Hepatic stellate cell (primary cell): ENCODE data around the gene CGB2.
"Not testable (repeated sequence)": the region's sequence is repeated elsewhere in the genome, so short reads cannot be mapped to it uniquely, and the experiment has no call there.

Experiments used
- DNase-seq: peaks from one replicate; pipeline ENCODE4 v3.0.0; 2011; ENCODE audit warnings: low spot score

CGB2 gene

DNA sequence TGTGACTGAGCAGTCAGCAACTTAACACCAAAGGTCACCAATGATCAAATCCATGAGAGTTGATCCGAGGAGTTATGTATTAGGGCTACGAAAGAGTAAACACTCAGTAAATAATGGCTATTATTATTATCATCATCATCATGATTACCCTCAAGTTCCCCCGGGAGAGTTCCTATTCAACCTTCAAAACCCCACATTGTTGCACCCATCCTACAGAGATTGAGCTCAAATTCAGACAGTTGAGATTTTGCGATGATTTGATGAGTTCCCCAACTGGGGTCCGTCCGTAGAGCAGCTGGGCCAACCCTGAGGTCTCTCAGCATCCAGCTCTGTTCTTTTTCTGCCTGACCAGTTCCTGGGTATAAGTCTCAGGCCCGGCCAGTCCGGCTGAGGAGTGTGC is 6.4 kb downstream of the CGB2 start:
- not testable (repeated sequence) for DNase-seq

DNA sequence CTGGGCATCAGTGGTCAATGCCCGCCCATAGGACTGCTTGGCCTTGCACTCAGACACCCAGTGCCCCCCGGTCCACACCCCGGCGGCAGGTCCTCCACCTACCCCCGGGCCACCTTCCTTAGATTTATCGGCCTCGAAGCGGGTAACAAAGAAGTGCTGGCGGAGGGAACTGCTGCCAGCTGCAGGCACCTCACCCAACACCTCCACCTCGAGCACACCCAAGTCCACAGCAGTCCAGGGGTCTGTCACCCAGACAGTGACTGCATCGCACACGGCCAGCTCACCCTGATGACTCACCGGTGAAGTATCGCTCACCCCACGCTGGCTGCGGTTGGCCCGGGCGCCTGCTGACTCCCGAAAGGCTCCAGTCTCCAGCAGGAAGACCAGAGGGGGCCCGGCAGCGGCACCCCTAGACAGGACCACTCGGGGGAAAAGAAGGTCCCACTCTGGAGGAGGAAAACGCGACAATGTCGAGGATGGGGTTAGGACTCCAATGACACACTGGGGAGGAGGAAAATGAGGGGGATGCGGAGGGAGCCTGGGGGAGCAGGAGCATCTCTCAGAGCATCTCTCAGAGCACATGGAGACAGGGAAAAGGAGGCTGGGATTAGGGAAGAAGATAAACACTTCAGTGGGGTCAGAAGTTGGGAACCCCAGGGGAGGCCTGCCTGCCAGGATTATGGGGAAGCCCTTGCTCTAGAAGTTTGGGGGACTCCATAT is 7.0 kb downstream of the CGB2 start:
- DNase-seq: peak; percentile 69

DNA sequence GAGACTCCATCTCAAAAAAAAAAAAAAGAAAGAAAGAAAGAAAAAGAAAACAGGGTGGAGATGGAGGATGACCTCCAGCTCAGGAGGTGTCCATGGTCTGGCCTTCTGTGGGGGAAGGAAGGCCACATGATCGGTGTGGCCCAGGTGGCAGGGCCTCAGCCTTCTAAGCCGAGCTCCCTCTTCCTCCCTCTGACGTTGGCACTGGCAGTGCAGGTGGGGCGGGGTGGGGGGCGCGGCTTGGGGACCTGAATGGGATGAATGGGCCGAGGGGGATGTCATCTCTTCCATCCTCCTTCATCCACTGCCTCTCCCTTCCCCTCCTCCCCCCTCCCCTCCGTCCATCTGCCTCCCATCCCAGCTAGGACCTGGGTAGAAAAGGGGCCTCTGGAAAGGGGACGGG is 8.0 kb downstream of the CGB2 start:
- not testable (repeated sequence) for DNase-seq

DNA sequence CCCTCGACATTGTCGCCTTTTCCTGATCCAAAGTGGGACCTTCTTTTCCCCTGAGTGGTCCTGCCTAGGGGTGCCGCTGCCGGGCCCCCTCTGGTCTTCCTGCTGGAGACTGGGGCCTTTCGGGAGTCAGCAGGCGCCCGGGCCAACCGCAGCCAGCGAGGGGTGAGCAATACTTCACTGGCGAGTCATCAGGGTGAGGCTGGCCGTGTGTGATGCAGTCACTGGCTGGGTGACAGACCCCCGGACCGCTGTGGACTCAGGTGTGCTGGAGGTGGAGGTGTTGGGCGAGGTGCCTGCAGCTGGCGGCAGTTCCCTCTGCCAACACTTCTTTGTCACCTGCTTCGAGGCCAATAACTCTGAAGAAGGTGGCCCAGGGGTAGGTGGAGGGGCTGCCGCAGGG is 10.5 kb downstream of the CGB2 start:
- DNase-seq: no peak

DNA sequence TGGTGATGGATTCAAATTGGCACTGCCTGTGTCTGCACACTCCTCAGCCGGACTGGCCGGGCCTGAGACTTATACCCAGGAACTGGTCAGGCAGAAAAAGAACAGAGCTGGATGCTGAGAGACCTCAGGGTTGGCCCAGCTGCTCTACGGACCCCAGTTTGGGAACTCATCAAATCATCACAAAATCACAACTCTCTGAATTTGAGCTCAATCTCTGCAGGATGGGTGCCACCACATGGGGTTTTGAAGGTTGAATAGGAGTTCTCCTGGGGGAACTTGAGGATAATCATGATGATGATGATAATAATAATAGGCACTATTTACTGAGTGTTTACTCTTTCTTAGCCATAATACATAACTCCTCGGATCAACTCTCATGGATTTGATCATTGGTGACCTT is 11.0 kb downstream of the CGB2 start:
- not testable (repeated sequence) for DNase-seq

DNA sequence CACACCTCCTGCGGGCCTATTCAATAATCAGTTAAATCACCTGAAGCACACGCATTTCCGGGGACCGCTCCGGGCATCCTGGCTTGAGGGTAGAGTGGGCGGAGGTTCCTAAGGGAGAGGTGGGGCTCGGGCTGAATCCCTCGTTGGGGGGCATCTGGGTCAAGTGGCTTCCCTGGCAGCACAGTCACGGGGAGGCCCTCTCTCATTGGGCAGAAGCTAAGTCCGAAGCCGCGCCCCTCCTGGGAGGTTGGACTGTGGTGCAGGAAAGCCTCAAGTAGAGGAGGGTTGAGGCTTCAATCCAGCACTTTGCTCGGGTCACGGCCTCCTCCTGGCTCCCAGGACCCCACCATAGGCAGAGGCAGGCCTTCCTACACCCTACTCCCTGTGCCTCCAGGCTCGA is 11.9 kb downstream of the CGB2 start, which contains the start of gene CGB5:
Gene CGB5, plus strand, starts transcription at position 301 of the 400 bp plus-strand sequence. CDS start 362 bp downstream, outside the sequence.
- not testable (repeated sequence) for DNase-seq

DNA sequence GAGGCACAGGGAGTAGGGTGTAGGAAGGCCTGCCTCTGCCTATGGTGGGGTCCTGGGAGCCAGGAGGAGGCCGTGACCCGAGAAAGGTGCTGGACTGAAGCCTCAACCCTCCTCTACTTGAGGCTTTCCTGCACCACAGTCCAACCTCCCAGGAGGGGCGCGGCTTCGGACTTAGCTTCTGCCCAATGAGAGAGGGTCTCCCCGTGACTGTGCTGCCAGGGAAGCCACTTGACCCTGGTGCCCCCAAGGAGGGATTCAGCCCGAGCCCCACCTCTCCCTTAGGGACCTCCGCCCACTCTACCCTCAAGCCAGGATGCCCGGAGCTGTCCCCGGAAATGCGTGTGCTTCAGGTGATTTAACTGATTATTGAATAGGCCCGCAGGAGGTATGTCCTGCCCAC is 17.3 kb downstream of the CGB2 start, which contains the start of gene CGB8:
Gene CGB8, minus strand, starts transcription at position 101 of the 400 bp plus-strand sequence. CDS start 372 bp downstream, outside the sequence.
- not testable (repeated sequence) for DNase-seq

DNA sequence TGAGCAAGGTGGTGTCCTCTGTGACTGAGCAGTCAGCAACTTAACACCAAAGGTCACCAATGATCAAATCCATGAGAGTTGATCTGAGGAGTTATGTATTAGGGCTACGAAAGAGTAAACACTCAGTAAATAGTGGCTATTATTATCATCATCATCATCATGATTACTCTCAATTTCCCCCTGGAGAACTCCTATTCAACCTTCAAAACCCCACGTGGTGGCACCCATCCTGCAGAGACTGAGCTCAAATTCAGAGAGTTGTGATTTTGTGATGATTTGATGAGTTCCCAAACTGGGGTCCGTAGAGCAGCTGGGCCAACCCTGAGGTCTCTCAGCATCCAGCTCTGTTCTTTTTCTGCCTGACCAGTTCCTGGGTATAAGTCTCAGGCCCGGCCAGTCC is 18.1 kb downstream of the CGB2 start:
- not testable (repeated sequence) for DNase-seq

DNA sequence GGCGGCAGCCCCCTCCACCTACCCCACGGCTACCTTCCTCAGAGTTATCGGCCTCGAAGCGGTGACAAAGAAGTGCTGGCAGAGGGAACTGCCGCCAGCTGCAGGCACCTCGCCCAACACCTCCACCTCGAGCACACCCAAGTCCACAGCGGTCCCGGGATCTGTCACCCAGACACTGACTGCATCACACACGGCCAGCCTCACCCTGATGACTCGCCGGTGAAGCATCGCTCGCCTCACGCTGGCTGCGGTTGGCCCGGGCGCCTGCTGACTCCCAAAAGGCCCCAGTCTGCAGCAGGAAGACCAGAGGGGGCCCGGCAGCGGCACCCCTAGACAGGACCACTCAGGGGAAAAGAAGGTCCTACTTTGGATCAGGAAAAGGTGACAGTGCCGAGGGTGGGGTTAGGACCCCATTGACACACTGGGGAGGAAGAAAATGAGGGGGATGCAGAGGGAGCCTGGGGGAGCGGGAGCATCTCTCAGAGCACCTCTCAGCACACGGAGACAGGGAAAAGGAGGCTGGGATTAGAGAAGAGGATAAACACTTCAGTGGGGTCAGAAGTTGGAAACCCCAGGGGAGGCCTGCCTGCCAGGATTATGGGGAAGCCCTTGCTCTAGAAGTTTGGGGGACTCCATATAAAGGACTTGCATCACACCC is 18.8 kb downstream of the CGB2 start:
- peak; percentile 73 for DNase-seq

DNA sequence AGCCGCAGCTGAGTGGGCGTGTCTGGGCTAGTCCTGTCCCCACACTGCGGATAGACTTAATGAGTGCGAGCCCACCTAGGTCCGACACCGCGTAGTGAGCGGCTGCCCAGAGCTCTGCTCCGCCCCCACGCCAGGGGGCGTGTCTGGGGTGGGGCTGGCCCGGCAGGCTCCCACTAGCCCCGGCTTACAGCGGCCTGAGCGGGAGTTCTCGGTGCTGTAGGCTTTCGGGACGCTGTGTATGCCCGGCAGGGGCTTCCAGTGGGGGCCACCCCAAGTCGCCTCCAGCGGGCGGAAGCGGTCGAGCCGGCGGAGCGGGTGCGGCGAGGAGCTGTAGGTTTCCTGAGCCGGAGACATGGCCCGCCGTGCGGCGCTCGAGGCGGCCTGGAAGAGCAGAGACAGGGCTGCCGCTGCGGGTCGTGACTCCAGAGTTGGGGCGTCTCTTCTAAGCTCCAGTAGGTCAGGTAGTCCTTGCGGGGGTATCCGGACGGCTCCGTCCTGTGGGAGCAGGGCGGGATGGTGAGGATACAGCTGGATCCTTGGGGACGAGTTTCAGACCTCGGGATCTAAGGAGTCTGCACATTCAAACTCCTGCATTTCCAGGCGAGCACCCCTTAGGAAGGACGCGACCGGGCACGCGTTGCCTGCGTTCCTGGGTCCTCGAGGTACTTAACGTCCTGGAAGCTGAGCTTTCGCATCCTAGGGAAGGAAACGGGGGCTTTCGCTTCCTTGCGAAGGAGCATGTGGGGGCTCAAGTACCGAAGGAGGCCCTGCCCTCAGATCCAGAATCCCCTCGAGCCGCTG is 24.6 kb downstream of the CGB2 start:
- peak; percentile 93 for DNase-seq

DNA sequence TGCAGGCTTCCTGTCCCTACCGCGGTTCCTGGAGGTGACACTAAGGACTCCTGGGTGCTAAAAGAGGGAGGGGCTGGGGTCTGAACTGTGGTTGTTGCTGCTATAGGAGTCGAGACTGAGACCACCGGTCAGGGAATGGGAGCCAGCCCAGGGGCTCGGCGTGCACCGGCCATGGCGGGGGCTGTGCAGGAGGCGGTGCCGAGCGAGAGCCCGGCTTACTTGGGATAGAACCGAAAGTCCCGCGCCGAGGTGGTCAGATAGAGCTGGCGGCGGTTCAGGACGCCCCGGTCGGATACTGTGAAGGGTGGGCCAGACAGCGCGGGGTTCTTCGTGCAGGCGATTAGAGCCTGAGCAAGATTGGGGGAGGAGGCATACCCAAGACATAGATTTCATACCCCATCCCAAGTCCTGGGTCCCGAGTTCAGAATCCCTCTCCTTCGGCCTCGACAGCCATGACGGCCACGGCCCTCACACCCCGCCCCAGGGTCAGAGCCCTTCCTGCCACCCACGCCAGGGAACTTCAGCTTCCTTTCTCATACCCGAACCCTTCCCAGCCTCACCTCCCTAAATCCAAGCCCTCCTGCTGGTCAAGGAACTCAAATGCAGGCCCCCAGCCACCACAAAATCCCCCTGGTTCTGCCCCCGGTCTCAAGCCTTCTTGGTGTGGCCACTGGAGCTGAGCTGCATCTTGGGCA is 25.4 kb downstream of the CGB2 start:
- DNase-seq: not testable (repeated sequence)

DNA sequence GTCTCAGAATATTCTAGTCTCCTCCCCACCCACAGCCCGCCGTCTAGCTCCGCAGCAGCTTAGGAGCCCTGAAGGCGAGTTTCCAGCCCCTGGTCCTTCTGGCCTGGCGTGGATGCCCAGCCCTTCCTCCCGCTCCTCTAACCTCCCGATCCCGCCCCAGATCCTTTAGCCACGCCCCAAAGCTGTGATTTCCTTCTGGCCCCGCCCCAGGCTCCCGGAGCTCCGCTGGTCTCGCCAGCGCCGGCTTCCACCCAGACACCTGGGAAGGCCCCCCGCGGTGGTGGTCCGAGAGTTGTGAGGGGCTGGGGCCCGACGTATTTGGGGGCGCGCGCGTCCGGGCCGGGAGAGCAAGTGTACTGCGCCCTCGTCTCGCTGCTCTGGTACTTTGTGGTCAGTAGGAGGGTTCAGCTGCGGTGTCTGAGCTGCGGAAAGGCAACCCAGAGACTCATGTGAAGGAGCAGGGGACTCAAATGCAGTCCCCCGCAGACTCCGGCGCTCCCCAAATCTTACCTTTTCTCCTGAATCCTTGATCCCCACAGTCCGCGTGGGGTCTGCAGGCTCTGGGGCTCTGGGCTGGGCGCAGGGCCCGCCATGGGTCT is 26.0 kb downstream of the CGB2 start, which contains the start of gene CGB7:
Gene CGB7, minus strand, starts transcription at position 114 of the 599 bp plus-strand sequence. CDS start 2,374 bp downstream, outside the sequence.
- DNase-seq: peak; percentile 91

DNA sequence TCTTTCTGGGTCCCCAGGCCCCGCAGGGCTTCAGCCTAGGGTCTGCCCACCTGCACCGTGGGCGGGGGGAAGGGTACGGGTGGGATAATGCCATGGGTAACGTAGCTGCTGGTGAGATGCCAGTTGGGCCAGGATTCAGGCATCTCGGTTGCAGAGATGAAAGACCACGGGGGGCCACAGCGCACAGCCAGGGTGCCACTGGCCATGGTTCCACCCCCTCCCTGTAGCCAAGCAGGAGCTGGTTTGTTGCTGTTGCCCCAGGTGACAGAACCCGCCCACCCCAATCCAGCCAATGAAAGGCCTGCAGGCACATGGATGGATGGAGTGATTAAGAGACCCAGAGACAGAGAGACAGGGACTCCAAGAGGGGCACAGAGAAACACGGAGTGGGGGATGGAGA is 26.9 kb downstream of the CGB2 start:
- no peak for DNase-seq

DNA sequence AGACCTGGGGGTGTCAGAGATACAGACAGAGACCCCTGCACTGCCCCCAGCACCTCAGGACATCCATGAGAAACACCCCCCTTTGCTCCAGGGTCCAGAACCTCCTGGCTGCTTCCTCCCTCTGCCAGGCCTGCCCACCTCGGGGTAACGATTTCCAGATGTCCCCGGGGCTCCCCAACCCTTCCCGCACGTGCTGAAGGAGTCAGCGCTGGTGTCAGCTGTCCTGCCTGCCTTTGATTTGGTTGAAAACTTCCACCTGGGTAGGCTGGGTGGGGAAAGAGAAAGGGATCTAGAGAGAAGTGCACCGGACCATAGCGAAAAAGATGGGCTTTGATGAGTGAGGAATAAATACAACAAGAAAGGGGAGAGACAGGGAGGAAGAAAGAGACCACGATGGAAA is 27.4 kb downstream of the CGB2 start:
- DNase-seq: no peak

DNA sequence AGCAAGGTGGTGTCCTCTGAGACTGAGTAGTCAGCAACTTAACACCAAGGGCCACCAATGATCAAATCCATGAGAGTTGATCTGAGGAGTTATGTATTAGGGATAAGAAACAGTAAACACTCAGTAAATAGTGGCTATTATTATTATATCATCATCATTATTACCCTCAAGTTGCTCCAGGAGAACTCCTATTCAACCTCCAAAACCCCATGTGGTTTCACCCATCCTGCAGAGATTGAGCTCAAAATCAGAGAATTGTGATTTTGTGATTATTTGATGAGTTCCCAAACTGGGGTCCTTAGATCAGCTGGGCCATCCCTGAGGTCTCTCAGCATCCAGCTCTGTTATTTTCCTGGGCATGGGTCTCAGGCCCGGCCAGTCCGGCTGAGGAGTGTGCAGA is 29.3 kb downstream of the CGB2 start:
- no peak for DNase-seq

DNA sequence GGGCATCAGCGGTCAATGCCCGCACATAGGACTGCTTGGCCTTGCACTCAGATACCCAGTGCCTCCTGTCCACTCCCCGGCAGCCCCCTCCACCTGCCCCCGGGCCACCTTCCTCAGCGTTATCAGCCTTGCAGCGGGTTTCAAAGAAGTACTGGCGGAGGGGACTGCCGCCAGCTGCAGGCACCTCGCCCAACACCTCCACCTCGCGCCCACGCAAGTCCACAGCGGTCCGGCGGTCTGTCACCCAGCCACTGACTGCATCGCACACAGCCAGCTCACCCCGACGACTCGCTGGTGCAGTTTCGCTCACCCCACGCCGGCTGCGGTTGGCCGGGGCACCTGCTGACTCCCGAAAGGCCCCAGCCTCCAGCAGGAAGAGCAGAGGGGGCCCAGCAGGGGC is 29.8 kb downstream of the CGB2 start:
- no peak for DNase-seq

DNA sequence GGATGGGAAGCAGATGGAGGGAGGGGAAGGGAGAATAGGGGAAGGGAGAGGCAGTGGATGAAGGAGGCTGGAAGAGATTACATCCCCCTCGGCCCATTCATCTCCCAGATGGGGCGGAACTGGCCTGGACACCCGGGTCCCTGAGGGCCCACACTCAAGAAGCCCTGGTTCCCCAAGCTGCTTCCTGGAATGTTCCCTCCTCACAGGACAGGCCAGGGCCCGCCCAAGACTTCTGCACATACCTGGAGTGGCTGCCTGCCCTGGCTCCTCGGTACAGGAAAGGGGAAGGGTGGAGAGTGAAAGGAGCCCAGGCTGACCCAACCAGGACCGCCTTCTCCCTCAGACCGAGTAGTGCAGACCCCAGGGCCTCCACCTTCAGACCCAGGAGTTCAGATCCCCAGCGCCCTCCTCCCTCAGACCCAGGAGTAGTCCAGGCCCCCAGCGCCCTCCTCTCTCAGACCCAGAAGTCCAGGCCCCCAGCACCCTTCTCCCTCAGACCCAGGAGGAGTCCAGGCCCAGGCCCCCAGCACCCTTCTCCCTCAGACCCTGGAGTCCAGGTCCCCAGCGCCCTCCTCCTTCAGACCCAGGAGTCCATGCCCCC is 32.4 kb downstream of the CGB2 start:
- no peak for DNase-seq

DNA sequence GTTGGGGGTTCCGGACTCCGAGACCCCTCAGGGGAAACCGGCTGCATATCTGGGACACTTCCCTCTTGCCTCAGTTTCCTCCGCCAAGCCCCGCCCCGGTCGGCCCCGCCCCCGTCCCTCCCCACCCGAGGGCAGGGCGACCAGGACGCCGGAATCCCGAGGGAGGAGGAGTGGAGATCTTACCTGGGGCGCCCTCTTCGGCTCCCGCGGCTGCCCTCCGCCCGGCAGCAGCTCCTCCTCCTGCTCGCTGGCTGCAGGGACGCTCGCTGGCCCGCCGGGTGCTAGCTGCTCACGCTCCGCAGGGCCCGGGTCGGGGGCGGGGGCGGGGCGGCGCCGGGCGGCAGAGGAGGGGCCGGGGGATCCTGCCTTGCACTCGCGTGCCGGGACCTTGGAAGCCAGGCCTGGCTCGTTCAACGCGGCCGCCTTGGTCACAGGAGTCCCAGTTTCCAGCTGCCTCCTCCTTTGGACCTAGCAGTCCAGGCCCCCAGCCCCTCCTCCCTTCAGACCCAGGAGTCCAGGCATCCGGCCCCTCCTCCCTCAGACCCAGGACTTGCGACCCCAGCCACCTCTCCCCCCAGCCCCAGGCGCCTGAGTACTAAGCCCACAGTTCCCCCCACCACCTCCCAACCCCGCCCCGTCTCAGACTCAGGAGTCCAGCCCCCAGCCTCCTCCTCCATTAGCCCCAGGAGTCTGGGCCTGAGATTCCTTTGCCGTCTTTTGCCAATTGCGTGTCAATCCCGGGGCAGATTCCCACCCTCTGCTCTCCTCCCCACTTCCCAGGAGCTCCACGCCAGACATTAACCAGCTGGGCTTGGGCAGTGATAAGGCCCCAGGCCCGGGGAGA is 33.3 kb downstream of the CGB2 start, which contains the start of gene NTF4:
Gene NTF4, minus strand, starts transcription at position 51 of the 844 bp plus-strand sequence. CDS start 2,821 bp downstream, outside the sequence.
- peak; percentile 52 for DNase-seq

DNA sequence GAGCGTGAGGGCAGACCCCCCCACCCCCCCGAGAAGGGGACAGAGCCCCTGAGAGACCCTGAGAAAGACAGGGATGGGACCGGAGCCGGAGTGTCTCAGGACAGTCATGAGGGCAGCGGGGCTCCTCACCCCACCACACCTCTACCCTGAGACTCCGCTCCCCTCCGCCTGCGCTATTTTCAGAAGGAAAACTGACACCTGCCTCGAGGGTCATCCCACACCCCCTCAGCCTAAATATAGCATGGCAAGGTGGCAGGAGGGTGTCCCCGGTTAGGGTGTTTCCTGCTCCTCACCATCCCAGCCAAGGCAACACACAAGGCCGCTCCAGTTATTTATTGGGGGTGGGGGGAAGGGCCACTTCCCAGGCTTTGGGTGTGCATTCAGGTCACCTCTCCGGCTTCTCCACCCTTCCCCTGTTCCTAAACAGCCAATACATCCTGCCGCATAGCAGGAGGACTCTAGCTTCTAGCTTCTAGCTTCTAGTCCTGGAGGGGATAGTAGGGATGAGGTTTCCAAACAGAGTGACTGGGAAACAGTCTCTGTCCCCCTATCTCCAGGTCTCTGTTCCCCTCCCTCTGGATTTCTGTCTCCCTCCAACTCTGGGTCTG is 34.3 kb downstream of the CGB2 start:
- DNase-seq: no peak
